Effector memory CD8-positive, alpha-beta T cell (primary cell): ENCODE results near the gene CNTRL.
A peak's percentile ranks its signal among the peaks of the same experiment; 100 is the strongest.

Experiments used
- ATAC-seq: fragments of 150-1000 bp; cut with Tn5 transposase; replicated peaks from 2 replicates; pipeline ENCODE4 v1.10.0; 2021; ENCODE audit warnings: mild to moderate bottlenecking, moderate library complexity
- DNase-seq, 3 experiments: peaks; one replicate each; pipeline ENCODE4 v3.0.0; 2021
- H3K27ac Mint-ChIP-seq, 2 donors: one replicate each; pipeline ENCODE4 v1.8.0; 2022; ENCODE audit warnings: mild to moderate bottlenecking in 2 of 2, mixed read lengths in 2 of 2, moderate library complexity in 2 of 2
- H3K27me3 Mint-ChIP-seq, 2 donors: one replicate each; pipeline ENCODE4 v1.8.0; 2022; ENCODE audit warnings: mixed read lengths in 2 of 2
- H3K36me3 Mint-ChIP-seq: one replicate; pipeline ENCODE4 v1.8.0; 2022; ENCODE audit warnings: mild to moderate bottlenecking, moderate library complexity, mixed read lengths; ENCODE audit not compliant: insufficient read depth
- H3K4me1 Mint-ChIP-seq, 2 donors: one replicate each; pipeline ENCODE4 v1.8.0; 2022; ENCODE audit warnings: low read depth in 2 of 2, mixed read lengths in 2 of 2
- H3K4me3 Mint-ChIP-seq, 2 donors: one replicate each; pipeline ENCODE4 v1.8.0; 2022; ENCODE audit warnings: mild to moderate bottlenecking in 2 of 2, mixed read lengths in 2 of 2, moderate library complexity in 2 of 2
- H3K9me3 Mint-ChIP-seq, 2 donors: one replicate each; pipeline ENCODE4 v1.8.0; 2022; ENCODE audit warnings: mixed read lengths in 2 of 2

The CNTRL gene

DNA sequence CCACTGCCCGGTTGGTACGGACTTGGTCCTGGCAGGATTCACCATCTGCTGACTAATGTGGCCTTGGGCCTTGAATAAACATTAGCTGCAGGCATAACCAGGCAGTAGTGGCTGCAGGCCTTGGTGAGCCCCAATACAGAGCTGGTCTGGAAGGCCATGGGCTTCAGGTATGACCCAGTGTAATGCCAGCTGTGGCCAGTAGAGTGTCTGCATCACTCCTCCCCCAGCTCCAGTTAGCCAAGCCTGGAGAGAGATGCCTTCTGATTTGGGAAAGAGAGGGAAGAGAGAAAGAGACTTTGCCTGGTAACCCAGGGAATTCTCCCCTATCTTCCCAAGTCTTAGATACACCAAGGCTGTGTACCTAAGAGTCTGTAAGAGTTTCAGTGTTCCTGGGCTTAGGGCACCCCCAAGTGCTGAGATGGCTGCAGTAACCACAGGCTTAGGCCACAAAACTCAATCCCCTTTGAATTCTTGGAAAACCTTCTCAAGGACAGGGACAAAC is 19.1 kb upstream of the CNTRL start:
- H3K4me3 Mint-ChIP-seq: no peak overlapping the region
- H3K27me3 Mint-ChIP-seq: no peaks in the 10 kb centered on the region
- no peaks in the 10 kb centered on the region for H3K36me3 Mint-ChIP-seq
- H3K9me3 Mint-ChIP-seq: no peaks in the 10 kb centered on the region
- ATAC-seq (peak; percentile 56), DNase-seq (no peak)
- no peak overlapping the region for H3K27ac Mint-ChIP-seq
- no peaks in the 10 kb centered on the region for H3K4me1 Mint-ChIP-seq

DNA sequence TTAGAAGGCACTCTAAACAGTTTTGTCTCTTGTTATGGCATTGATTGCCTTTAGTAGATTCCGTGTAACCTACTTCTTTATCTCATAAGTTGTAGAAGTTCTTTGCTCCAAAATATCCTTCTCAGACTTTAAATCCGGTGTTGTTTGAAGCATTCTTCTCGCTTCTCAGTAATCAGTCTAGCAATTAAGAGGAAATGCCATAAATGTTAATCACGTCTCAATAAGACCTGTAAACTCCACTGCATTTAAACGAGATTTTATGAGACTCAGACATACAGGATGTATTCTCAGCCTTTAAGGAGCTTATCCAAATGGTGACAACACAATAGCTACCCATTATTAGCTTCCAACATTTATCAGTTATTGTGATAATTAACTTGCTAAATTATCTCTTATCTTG is 16.9 kb upstream of the CNTRL start:
- H3K9me3 Mint-ChIP-seq: no peaks in the 10 kb centered on the region
- H3K4me1 Mint-ChIP-seq: no peaks in the 10 kb centered on the region
- no peak overlapping the region for H3K27ac Mint-ChIP-seq
- ATAC-seq: no peak
- no peak for DNase-seq
- no peaks in the 10 kb centered on the region for H3K36me3 Mint-ChIP-seq
- H3K4me3 Mint-ChIP-seq: no peak overlapping the region
- no peaks in the 10 kb centered on the region for H3K27me3 Mint-ChIP-seq

DNA sequence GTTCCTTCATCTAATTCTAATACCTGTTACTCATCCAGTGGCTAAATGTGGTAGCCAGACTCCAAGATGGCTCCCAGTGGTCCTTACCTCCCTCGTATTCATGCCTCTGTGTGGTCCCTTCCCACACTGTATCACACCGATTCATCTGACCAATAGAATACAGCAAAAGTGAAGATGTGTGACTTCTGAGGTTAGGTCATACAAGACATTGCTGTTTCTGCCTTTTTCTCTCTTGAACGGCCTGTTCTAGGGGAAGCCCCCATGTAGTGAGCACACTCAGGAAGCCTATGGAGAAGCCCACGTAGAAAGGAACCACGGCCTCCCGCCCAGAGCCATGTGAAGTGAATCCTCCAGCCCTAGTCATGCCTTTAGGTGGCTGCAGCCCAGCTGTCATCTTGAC is 15.2 kb upstream of the CNTRL start:
- Mint-ChIP-seq H3K27ac (no peak overlapping the region), H3K27me3 (no peaks in the 10 kb centered on the region), H3K9me3 (no peaks in the 10 kb centered on the region), H3K4me3 (no peak overlapping the region), H3K4me1 (no peaks in the 10 kb centered on the region), H3K36me3 (no peaks in the 10 kb centered on the region)
- ATAC-seq (no peak), DNase-seq (no peak)

DNA sequence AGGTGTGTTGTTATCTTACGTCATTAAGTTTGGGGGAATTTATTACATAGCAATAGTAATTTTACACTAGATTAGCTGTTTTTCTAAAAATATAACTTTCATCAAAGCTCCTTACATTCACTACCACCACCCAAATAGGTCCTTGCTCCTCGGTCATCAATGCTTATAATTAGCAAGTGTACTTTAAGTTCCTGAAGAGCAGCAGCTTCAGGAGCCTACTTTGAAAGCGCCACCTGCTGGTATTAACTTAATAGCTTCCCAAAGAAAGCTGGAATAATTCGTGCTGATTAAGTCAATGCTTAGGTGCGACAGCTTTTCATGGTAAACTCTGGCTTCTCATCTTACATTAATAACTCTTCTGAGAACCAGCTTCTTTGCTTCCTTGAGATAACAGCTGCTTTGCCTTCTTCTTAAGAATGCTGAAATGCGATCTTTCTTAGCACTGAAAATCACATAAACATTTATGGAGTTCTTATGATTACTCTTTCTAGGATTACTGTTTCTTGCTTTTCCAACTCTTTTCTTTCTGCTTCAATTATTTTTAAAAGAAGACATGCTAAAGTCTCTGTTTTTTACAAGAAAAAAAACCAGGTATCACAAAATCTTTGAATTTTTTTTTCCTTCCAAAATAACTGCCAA is 14.6 kb upstream of the CNTRL start:
- Mint-ChIP-seq H3K4me3 (no peak overlapping the region), H3K36me3 (no peaks in the 10 kb centered on the region), H3K27me3 (no peaks in the 10 kb centered on the region), H3K4me1 (no peaks in the 10 kb centered on the region), H3K27ac (no peak overlapping the region), H3K9me3 (no peaks in the 10 kb centered on the region)
- DNase-seq: peak; percentile 33 to 38 (median 38)
- ATAC-seq: peak; percentile 42

DNA sequence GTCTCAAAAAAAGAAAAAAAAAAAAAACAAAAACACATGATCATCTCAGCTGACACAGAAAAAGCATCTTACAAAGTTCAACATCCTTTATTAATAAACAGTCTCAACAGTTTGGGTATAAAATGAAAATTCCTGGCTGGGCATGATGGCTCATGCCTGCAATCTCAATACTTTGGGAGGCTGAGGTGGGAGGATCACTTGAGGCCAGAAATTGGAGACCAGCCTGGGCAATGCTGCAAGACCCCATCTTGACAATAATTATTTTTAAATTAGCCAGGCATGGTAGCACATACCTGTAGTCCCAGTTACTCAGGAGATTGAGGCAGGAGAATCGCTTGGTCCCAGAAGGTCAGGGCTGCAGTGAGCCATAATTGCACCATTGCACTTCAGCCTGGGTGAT is 7.9 kb upstream of the CNTRL start:
- no peaks in the 10 kb centered on the region for H3K9me3 Mint-ChIP-seq
- no peaks in the 10 kb centered on the region for H3K36me3 Mint-ChIP-seq
- peaks cover 0 to under 1% of the 10 kb centered on the region in 2 donors for H3K4me1 Mint-ChIP-seq
- DNase-seq (no peak), ATAC-seq (no peak)
- no peaks in the 10 kb centered on the region for H3K27me3 Mint-ChIP-seq
- H3K4me3 Mint-ChIP-seq: no peak overlapping the region
- H3K27ac Mint-ChIP-seq: no peak overlapping the region

DNA sequence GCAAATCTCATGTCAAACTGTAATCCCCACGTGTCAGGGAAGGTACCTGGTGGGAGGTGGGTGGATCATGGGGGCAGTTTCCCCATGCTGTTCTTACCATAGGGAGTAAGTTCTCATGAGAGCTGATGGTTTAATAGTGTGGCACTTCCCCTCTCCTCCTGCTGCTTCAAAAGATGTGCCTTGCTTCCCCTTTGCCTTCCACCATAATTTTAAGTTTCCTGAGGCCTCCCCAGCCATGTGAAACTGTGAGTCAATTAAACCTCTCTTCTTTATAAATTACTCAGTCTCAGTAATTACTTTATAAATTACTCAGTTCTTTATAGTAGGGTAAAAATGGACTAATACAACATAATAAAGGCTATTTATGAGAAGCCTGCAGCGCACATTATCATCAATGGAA is 7.1 kb upstream of the CNTRL start:
- Mint-ChIP-seq H3K36me3 (no peaks in the 10 kb centered on the region), H3K4me3 (no peak overlapping the region), H3K4me1 (peaks cover under 1 to 5% of the 10 kb centered on the region in 2 donors), H3K27me3 (no peaks in the 10 kb centered on the region), H3K27ac (no peak overlapping the region), H3K9me3 (no peaks in the 10 kb centered on the region)
- ATAC-seq (no peak), DNase-seq (no peak)

DNA sequence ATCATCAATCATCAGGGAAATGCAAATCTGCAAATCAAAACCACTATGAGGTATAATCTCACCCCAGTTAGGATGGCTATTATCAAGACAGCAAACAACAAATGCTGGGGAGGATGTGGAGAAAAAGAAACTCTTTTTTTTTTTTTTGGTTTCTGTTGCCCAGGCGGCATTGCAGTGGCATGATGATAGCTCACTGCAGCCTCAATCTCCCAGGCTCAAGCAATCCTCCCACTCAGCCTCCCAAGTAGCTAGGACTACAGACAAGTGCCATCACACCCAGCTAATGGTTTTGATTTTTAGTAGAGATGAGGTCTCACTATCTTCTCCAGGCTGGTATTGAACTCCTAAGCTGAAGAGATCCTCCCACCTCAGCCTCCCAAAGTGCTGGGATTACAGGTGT is 5.4 kb upstream of the CNTRL start:
- Mint-ChIP-seq H3K36me3 (peaks cover 5% of the 10 kb centered on the region), H3K9me3 (no peaks in the 10 kb centered on the region), H3K4me3 (no peak overlapping the region), H3K27ac (no peak overlapping the region), H3K4me1 (peaks cover 12 to 16% of the 10 kb centered on the region in 2 donors), H3K27me3 (no peaks in the 10 kb centered on the region)
- DNase-seq: no peak
- no peak for ATAC-seq

DNA sequence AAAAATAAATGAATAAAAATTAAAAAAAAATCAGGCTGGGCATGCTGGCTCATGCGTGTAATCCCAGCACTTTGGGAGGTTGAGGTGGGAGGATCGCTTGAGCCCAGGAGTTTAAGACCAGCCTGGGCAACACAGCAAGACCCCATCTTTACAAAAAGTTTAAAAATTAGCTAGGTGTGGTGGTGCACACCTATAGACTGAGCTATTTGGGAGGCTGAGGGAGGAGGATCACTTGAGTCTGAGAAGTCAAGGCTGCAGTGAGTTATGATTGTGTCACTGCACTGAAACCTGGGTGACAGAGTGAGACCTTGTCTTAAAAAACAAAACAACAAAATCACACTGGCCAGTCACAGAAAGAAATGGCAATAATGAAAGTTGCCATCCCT is 3.4 kb upstream of the CNTRL start:
- H3K9me3 Mint-ChIP-seq: no peaks in the 10 kb centered on the region
- peak overlapping the region; percentile 87 to 97 for H3K27ac Mint-ChIP-seq
- DNase-seq (no peak), ATAC-seq (no peak)
- H3K36me3 Mint-ChIP-seq: peaks cover 11% of the 10 kb centered on the region
- no peaks in the 10 kb centered on the region for H3K27me3 Mint-ChIP-seq
- H3K4me1 Mint-ChIP-seq: peaks cover 29 to 32% of the 10 kb centered on the region in 2 donors
- H3K4me3 Mint-ChIP-seq: peak overlapping the region; percentile 93 to 96

DNA sequence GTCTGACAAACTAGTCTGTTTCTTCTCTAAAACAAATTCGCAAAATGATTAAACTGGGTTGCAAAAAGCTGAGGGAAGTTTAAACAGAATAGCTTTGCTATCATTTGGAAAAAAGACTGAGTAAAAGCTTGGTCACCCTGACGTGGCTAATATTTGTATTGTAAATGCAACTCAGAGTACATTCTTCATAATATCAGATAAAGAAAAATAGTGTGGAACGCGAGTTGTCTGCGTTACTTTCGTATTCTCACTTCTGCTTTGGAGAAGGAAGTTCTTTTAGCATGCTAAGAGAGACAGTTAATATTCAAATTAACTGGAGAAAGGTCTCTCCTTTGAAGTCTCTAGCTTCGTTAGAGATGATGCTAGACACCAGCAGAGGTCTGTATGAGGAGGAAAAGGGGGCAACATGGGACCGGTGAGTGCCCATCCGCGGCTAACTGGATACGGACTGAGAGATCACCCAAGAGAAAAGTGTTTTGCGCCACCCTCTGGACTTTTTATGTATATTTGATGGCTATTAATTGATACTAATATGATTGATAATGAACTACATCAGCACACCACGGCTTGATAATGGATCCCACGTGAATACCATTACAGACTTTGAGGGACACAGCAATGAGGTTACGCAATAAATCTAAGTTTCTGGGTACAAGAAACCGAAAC is 2.9 kb upstream of the CNTRL start:
- Mint-ChIP-seq H3K36me3 (peaks cover 11% of the 10 kb centered on the region), H3K27ac (peak overlapping the region; percentile 87 to 97), H3K4me1 (peaks cover 34 to 37% of the 10 kb centered on the region in 2 donors), H3K9me3 (no peaks in the 10 kb centered on the region), H3K4me3 (peak overlapping the region; percentile 93 to 96), H3K27me3 (no peaks in the 10 kb centered on the region)
- ATAC-seq (peak; percentile 15), DNase-seq (peak; percentile 23 to 36 (median 32))

DNA sequence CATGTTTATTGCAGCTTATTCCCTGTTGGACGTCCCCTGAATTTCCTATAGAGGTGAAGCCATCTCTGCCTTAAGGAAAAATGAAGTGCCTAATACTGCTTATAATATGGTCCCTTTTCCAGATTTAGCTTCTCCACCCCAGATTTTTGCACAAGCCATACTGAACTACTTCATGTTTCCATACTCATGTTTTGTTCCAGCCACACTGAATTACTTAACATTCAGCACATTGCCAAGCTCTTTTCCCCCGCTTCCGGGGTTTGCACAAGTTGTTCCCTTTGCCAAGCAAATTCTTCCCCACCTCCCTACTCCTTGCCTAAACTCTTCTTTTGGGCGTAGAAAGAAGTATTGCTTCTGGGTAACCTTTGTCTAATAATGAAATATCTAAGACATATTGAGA is 1.7 kb upstream of the CNTRL start:
- Mint-ChIP-seq H3K4me3 (peak overlapping the region; percentile 93 to 96), H3K4me1 (peaks cover 39% of the 10 kb centered on the region in 2 donors), H3K36me3 (peaks cover 11% of the 10 kb centered on the region), H3K27me3 (no peaks in the 10 kb centered on the region), H3K27ac (peak overlapping the region; percentile 97), H3K9me3 (no peaks in the 10 kb centered on the region)
- ATAC-seq: no peak
- no peak for DNase-seq

DNA sequence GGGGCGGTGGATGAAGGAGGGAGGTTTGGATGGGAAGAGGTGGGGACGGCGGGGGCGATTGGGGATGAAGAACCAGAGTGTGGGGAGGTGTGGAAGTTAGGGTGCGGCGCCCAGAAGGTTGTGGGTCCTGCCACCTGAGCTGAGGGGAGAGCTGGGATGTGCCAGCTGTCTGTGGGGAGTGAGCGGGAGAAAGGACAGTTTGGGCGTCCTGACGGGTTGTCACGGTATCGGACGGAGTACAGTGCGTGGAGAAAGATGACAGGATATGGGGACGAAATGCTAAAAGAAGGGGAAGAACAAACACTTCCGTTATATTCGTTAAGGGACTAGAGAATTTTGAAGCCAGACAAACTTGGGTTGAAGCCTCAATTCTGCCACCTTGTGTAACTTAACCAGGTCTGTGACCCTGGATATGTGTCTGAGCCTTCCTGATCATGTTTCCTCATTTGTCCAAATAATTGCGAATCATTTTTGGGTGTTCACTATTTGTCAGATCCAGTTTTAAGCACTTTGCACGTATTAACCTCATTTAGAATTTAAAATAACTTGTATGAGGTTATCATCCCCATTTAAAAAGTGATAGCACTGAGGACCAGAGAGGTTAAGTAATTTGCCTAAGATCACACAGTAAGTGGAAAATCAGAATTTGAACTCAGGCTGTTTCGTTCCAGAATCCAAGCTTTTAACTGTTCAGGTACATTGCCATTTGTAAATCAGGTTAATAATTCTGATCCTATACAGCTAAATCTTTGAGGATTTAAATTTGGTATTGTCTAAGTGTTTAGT is 689 bp downstream of the CNTRL start:
- peak; percentile 24 for ATAC-seq
- peaks cover 39 to 46% of the 10 kb centered on the region in 2 donors for H3K4me1 Mint-ChIP-seq
- DNase-seq: peak; percentile 9 to 20 (median 11)
- peak overlapping the region; percentile 97 for H3K27ac Mint-ChIP-seq
- peak overlapping the region; percentile 93 to 96 for H3K4me3 Mint-ChIP-seq
- H3K36me3 Mint-ChIP-seq: peaks cover 15% of the 10 kb centered on the region
- H3K27me3 Mint-ChIP-seq: no peaks in the 10 kb centered on the region
- no peaks in the 10 kb centered on the region for H3K9me3 Mint-ChIP-seq

DNA sequence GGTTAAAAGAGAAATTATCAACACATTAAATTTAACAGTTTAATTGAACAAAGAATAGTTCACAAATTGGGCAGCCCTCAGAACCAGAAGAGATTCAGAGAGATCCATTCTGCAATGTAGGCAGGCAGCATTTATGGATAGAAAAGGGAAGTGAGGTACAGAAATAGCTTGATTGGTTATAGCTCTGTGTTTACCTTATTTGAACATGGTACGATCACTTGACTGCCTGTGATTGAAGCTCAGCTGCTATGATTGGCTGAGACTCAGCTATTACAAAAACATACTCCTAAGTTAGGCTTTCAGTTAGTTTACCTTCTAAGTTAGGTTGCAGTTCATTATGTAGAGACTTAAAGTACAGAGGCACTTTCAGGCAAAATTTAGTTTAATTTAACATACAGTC is 7.3 kb downstream of the CNTRL start:
- peaks cover 22% of the 10 kb centered on the region for H3K36me3 Mint-ChIP-seq
- no peaks in the 10 kb centered on the region for H3K9me3 Mint-ChIP-seq
- H3K4me3 Mint-ChIP-seq: no peak overlapping the region
- H3K4me1 Mint-ChIP-seq: peaks cover 4 to 21% of the 10 kb centered on the region in 2 donors
- H3K27me3 Mint-ChIP-seq: no peaks in the 10 kb centered on the region
- no peak overlapping the region for H3K27ac Mint-ChIP-seq
- no peak for ATAC-seq
- no peak for DNase-seq

DNA sequence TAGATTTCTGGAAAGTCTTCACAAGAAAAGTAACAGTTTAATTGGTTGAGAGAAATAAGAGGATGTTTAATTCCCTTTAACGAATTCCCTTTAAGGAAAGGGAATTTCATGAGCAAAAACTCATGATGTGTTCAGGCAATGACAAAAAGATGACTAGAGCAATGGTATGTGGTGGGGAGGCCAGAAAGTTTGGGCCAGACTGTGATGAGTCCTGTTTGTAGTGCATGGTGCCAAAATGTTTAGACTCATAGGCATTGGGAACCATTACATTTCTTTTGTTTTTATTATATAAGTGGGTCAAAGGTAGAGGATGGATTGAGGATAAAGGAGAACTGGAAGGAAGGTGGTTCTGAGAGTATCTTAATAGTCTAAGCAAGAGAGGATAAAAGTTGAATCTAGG is 10.9 kb downstream of the CNTRL start:
- H3K9me3 Mint-ChIP-seq: no peaks in the 10 kb centered on the region
- H3K36me3 Mint-ChIP-seq: peaks cover 27% of the 10 kb centered on the region
- no peak overlapping the region for H3K4me3 Mint-ChIP-seq
- no peak overlapping the region for H3K27ac Mint-ChIP-seq
- no peaks in the 10 kb centered on the region for H3K27me3 Mint-ChIP-seq
- no peak for DNase-seq
- peaks cover 6 to 12% of the 10 kb centered on the region in 2 donors for H3K4me1 Mint-ChIP-seq
- no peak for ATAC-seq
